Heart right ventricle (tissue), 16 donors: ENCODE measurements around the gene PCDH15. TPM values are rescaled to one million over a fixed set of nuclear protein-coding genes. Genes with fewer than 3 reads are reported as not detected.

Experiments
- ATAC-seq, 8 donors: fragments of 200-7000 bp; cut with Tn5 transposase; one replicate each; pipeline ENCODE4 v1.9.1; 2020; ENCODE audit warnings: mild to moderate bottlenecking in 8 of 8, moderate library complexity in 8 of 8, moderate number of reproducible peaks in 1 of 8
- DNase-seq, 2 donors: peaks; one replicate each; pipeline ENCODE4 v3.0.0-alpha.2; 2020
- H3K27ac ChIP-seq, 10 donors: fragments of 200-600 bp; sonication (generic) in 2 of 10; one replicate each; pipeline versions ENCODE4 v1.5.0 to v1.8.0; 2020 to 2022; ENCODE audit warnings: mild to moderate bottlenecking in 3 of 10
- H3K27me3 ChIP-seq, 7 donors: fragments of 200-600 bp; one replicate each; pipeline ENCODE4 v1.8.0; 2021 to 2022; ENCODE audit warnings: mild to moderate bottlenecking in 2 of 7
- H3K36me3 ChIP-seq, 9 donors: fragments of 200-600 bp; sonication (generic) in 1 of 9; one replicate each; pipeline versions ENCODE4 v1.5.0 to v1.8.0; 2020 to 2022; ENCODE audit warnings: mild to moderate bottlenecking in 2 of 9
- H3K4me1 ChIP-seq, 9 donors: fragments of 200-600 bp; sonication (generic) in 1 of 9; one replicate each; pipeline versions ENCODE4 v1.5.0 to v1.8.0; 2020 to 2022; ENCODE audit warnings: mild to moderate bottlenecking in 4 of 9
- H3K4me3 ChIP-seq, 10 donors: fragments of 200-600 bp; sonication (generic) in 2 of 10; one replicate each; pipeline versions ENCODE4 v1.5.0 to v1.8.0; 2020 to 2022; ENCODE audit warnings: mild to moderate bottlenecking in 7 of 10, moderate library complexity in 2 of 10
- H3K9me3 ChIP-seq, 11 donors: fragments of 200-600 bp in 10 of 11; sonication (generic) in 2 of 11; one replicate each; pipeline versions ENCODE4 v1.5.0 to v1.8.0; 2013 to 2022; ENCODE audit warnings: mild to moderate bottlenecking in 2 of 11, control low read depth in 1 of 11, moderate library complexity in 1 of 11
- CTCF ChIP-seq, 9 donors: fragments of 200-600 bp; sonication (generic) in 2 of 9; IDR thresholded peaks; one replicate each; pipeline versions ENCODE4 v1.5.0 to v1.8.0; 2021 to 2022; ENCODE audit warnings: antibody characterized with exemption in 9 of 9, mild to moderate bottlenecking in 5 of 9, moderate library complexity in 1 of 9
- WGBS, 2 donors: extraction: QIAGEN DNeasy Blood & Tissue Kit; methylation state at CpG; one replicate each; pipeline ENCODE4 v1.1.7; 2013; ENCODE audit warnings: inconsistent platforms in 1 of 2; 5-methylcytosine and 5-hydroxymethylcytosine counted together
- intact Hi-C, 10 donors: fragments of 100-400 bp; cut with DNase I; formaldehyde crosslinking; loops; one replicate each; pipeline versions ENCODE4 v1.11.1 to v1.14.2; 2022
- polyA plus RNA-seq, 2 donors: library from polyadenylated mRNA; stranded (reverse); fragments of 200-250 nt; gene quantifications; one replicate each; pipeline ENCODE4 v1.2.3, GENCODE V29; 2013
- total RNA-seq, 10 donors: library from RNA; stranded (reverse); fragmentation: NEBNext Ultra II Directional in 3 of 10; extraction: Animal tissue kit (Norgen Biotek cat#: 25700) in 3 of 10; gene quantifications; one replicate each; pipeline versions ENCODE4 v1.2.1 to v1.2.4, GENCODE V29; 2021 to 2023
- donor health status: Arrhythmogenic right ventricular cardiomyopathy.
- donor health status: ischemic (EF 13 %, LVEDD 7.1; RV severe dilation, severe dysfunction).
- donor health status: healthy with polysubstance abuse.
- donor health status: DM: no; HTN: yes; CAD: no.
- donor health status: DM: no; HTN: no; CAD: no.
- donor health status: ischemic (EF 25% LVEDD 6.9; RV normal size, moderate dysfunction).
- donor health status: ischemic (EF 25% LVEDD 5.7; RV mildly dilated, moderate dysfunction).
- donor health status: healthy.
- donor health status: DM: yes; HTN: yes; CAD: no.
- donor health status: Ischemic cardiomyopathy.
- donor health status: ischemic (EF 35%, LVEDD 5.7; RV mildly dilated, moderate dysfunction).
- donor health status: nonischemic (EF 11% LVEDD 7.7; RV severe dilation, severe dysfunction).
- donor health status: DM: yes; HTN: yes; CAD: no.
- donor health status: PGD.
- donor health status: ischemic (EF 29% LVEDD 5.4; RV normal size, mild dysfunction).
- donor health status: nonischemic (EF 23%, LVEDD 6.1; RV moderate dilation, normal function).

Gene PCDH15
- total and polyA plus RNA-seq, 12 donors = 0.05 to 1.00 (median 0.34) TPM

- H3K4me3 ChIP-seq = no peak overlapping the region
- ATAC-seq (no peak), DNase-seq (no peak)
- no peak overlapping the region for H3K27ac ChIP-seq
- intact Hi-C loops = loop anchor here in 1 of 10 donors (10.0 kb wide), 1 partner anchor 67 kb away; no protein-coding TSS in a partner anchor
- 49 to 52% methylated on average over 3 of the region's 3 CpGs for WGBS, 2 donors
- H3K27me3 ChIP-seq = no peaks in the 10 kb centered on the region
- no peak for TF ChIP-seq CTCF (IDR thresholded peaks at IDR 0.05)
- H3K9me3 ChIP-seq = no peaks in the 10 kb centered on the region
- no peaks in the 10 kb centered on the region for H3K4me1 ChIP-seq
- H3K36me3 ChIP-seq = no peaks in the 10 kb centered on the region
These were observed 603.0 kb downstream of the PCDH15 start for GRCh38 chr10:54198051-54198450.

- no peak for TF ChIP-seq CTCF (IDR thresholded peaks at IDR 0.05)
- H3K9me3 ChIP-seq = no peaks in the 10 kb centered on the region
- no peaks in the 10 kb centered on the region for H3K4me1 ChIP-seq
- no peaks in the 10 kb centered on the region for H3K27me3 ChIP-seq
- no peak overlapping the region for H3K27ac ChIP-seq
- no peaks in the 10 kb centered on the region for H3K36me3 ChIP-seq
- DNase-seq (no peak), ATAC-seq (no peak)
- no peak overlapping the region for H3K4me3 ChIP-seq
- intact Hi-C loops = loop anchor here in 1 of 10 donors (10.0 kb wide), 1 partner anchor 70 kb away; no protein-coding TSS in a partner anchor
These were observed 606.2 kb downstream of the PCDH15 start for GRCh38 chr10:54194806-54195205.

- no peaks in the 10 kb centered on the region for H3K4me1 ChIP-seq
- DNase-seq (no peak), ATAC-seq (no peak)
- intact Hi-C loops = no loop called here
- TF ChIP-seq CTCF (IDR thresholded peaks at IDR 0.05) = no peak
- H3K27me3 ChIP-seq = no peaks in the 10 kb centered on the region
- H3K36me3 ChIP-seq = no peaks in the 10 kb centered on the region
- H3K27ac ChIP-seq = no peak overlapping the region
- H3K9me3 ChIP-seq = peaks cover 0 to 10% (median 0%) of the 10 kb centered on the region in 11 donors
- H3K4me3 ChIP-seq = no peak overlapping the region
These were observed 641.1 kb downstream of the PCDH15 start for GRCh38 chr10:54159924-54160323.

GRCh38 chr10:54148508-54148907 lies 652.5 kb downstream of the PCDH15 start:
- Histone ChIP-seq H3K4me1 (no peaks in the 10 kb centered on the region), H3K27me3 (no peaks in the 10 kb centered on the region), H3K27ac (no peak overlapping the region), H3K36me3 (no peaks in the 10 kb centered on the region), H3K4me3 (no peak overlapping the region), H3K9me3 (no peaks in the 10 kb centered on the region)
- intact Hi-C loops = no loop called here
- 64 to 68% methylated on average over 2 of the region's 2 CpGs for WGBS, 2 donors
- no peak for TF ChIP-seq CTCF (IDR thresholded peaks at IDR 0.05)
- ATAC-seq (no peak), DNase-seq (no peak)
